Gastroesophageal sphincter (tissue), 4 donors: ENCODE results near the gene HAUS7. TPM values are rescaled to one million over a fixed set of nuclear protein-coding genes. Genes with fewer than 3 reads are reported as not detected.
"Not testable (repeated sequence)": the region's sequence is repeated elsewhere in the genome, so short reads cannot be mapped to it uniquely, and the experiment has no call there.

Experiments
- ATAC-seq: fragments of 150-250 bp; one replicate; pipeline ENCODE4 v1.9.1; 2016; ENCODE audit warnings: mild to moderate bottlenecking, moderate library complexity
- H3K27ac ChIP-seq, 4 donors: fragments of 200-600 bp; sonication (generic) in 3 of 4; 1 replicate in 3 of 4; 2 replicates in 1 of 4; pipeline ENCODE4 v1.5.1; 2016 to 2019
- H3K27me3 ChIP-seq: fragments of 200-600 bp; sonication (generic); one replicate; pipeline ENCODE4 v1.5.1; 2019
- H3K36me3 ChIP-seq, 2 donors: fragments of 200-600 bp; sonication (generic); one replicate each; pipeline ENCODE4 v1.5.1; 2019; ENCODE audit warnings: control low read depth in 1 of 2
- H3K4me1 ChIP-seq, 3 donors: fragments of 200-600 bp; sonication (generic); 1 replicate in 2 of 3; 2 replicates in 1 of 3; pipeline ENCODE4 v1.5.1; 2016 to 2019; ENCODE audit warnings: control low read depth in 2 of 3
- H3K4me3 ChIP-seq, 2 donors: fragments of 200-600 bp; sonication (generic); one replicate each; pipeline ENCODE4 v1.5.1; 2019; ENCODE audit warnings: mild to moderate bottlenecking in 1 of 2, moderate library complexity in 1 of 2
- H3K9me3 ChIP-seq, 3 donors: fragments of 200-600 bp; sonication (generic); one replicate each; pipeline ENCODE4 v1.5.1; 2017 to 2019; ENCODE audit warnings: control low read depth in 2 of 3
- CTCF ChIP-seq, 4 experiments: fragments of 200-600 bp in 2 of 4; fragments of 450-650 bp in 2 of 4; sonication (generic) in 1 of 4; IDR thresholded peaks; one replicate each; pipeline ENCODE4 v1.5.1; 2017 to 2019; ENCODE audit warnings: antibody characterized with exemption in 4 of 4, mild to moderate bottlenecking in 2 of 4, moderate library complexity in 2 of 4
- EP300 ChIP-seq: sonication (generic); formaldehyde crosslinking; IDR thresholded peaks from one replicate; pipeline ENCODE4 v1.6.1; 2017; ENCODE audit warnings: antibody characterized with exemption, mild to moderate bottlenecking
- POLR2A ChIP-seq, 2 donors: fragments of 450-650 bp; IDR thresholded peaks; one replicate each; pipeline ENCODE4 v1.6.1; 2017; ENCODE audit warnings: antibody characterized with exemption in 2 of 2, mild to moderate bottlenecking in 2 of 2, moderate library complexity in 1 of 2
- POLR2AphosphoS5 ChIP-seq: sonication (generic); formaldehyde crosslinking; IDR thresholded peaks from one replicate; pipeline ENCODE4 v1.6.1; 2017; ENCODE audit warnings: antibody characterized with exemption
- WGBS, 2 donors: methylation state at CpG; one replicate each; pipeline ENCODE4 v1.1.5; 2018; ENCODE audit warnings: low coverage in 1 of 2; 5-methylcytosine and 5-hydroxymethylcytosine counted together
- total RNA-seq, 4 donors: library from RNA; depleted of rRNA; stranded (reverse); fragments of >200 nt; gene quantifications; one replicate each; pipeline ENCODE4 v1.1.0, GENCODE V29; 2016

Gene HAUS7
- total RNA-seq, 4 donors from 2014 or later: 20.2 to 34.0 (median 28.3) TPM

GRCh38 chrX:153408221-153408721, 62.1 kb downstream of the HAUS7 start:
- TF ChIP-seq POLR2A (IDR thresholded peaks at IDR 0.05): no peak
- no peak for TF ChIP-seq EP300
- no peak for TF ChIP-seq CTCF (IDR thresholded peaks at IDR 0.05)
- no peak for TF ChIP-seq POLR2AphosphoS5
- Histone ChIP-seq H3K27ac (no peak overlapping the region), H3K9me3 (no peaks in the 10 kb centered on the region), H3K4me3 (no peak overlapping the region), H3K4me1 (peaks cover 0 to 23% (median 0%) of the 10 kb centered on the region in 3 donors), H3K36me3 (no peaks in the 10 kb centered on the region), H3K27me3 (no peaks in the 10 kb centered on the region)
- no peak for ATAC-seq
- no CpG with 5 or more reads among the region's 10 CpGs for WGBS, 2 donors

GRCh38 chrX:153407736-153408135, 62.6 kb downstream of the HAUS7 start:
- peaks cover 0 to 20% (median 0%) of the 10 kb centered on the region in 3 donors for H3K4me1 ChIP-seq
- H3K9me3 ChIP-seq: no peaks in the 10 kb centered on the region
- no CpG with 5 or more reads among the region's 3 CpGs for WGBS, 2 donors
- ATAC-seq: no peak
- no peak overlapping the region for H3K27ac ChIP-seq
- H3K4me3 ChIP-seq: no peak overlapping the region
- no peaks in the 10 kb centered on the region for H3K27me3 ChIP-seq
- TF ChIP-seq CTCF (IDR thresholded peaks at IDR 0.05): no peak
- TF ChIP-seq POLR2AphosphoS5: no peak
- TF ChIP-seq POLR2A (IDR thresholded peaks at IDR 0.05): no peak
- TF ChIP-seq EP300: no peak
- no peaks in the 10 kb centered on the region for H3K36me3 ChIP-seq

GRCh38 chrX:153406903-153407302, 63.5 kb downstream of the HAUS7 start:
- no peaks in the 10 kb centered on the region for H3K9me3 ChIP-seq
- ATAC-seq: no peak
- H3K4me3 ChIP-seq: no peak overlapping the region
- H3K4me1 ChIP-seq: peaks cover 0 to 12% (median 0%) of the 10 kb centered on the region in 3 donors
- H3K36me3 ChIP-seq: no peaks in the 10 kb centered on the region
- no peaks in the 10 kb centered on the region for H3K27me3 ChIP-seq
- no peak overlapping the region for H3K27ac ChIP-seq
- WGBS, 2 donors: 68% methylated on average over 5 of the region's 7 CpGs; no CpG with 5 or more reads in 1 of the 2 donors
- no peak for TF ChIP-seq EP300
- TF ChIP-seq POLR2A (IDR thresholded peaks at IDR 0.05): no peak
- no peak for TF ChIP-seq CTCF (IDR thresholded peaks at IDR 0.05)
- TF ChIP-seq POLR2AphosphoS5: no peak

GRCh38 chrX:153406011-153406410, 64.4 kb downstream of the HAUS7 start:
- no peak overlapping the region for H3K27ac ChIP-seq
- H3K4me1 ChIP-seq: peaks cover 0 to 3% (median 0%) of the 10 kb centered on the region in 3 donors
- H3K27me3 ChIP-seq: no peaks in the 10 kb centered on the region
- ATAC-seq: no peak
- no peaks in the 10 kb centered on the region for H3K9me3 ChIP-seq
- H3K4me3 ChIP-seq: no peak overlapping the region
- no peak for TF ChIP-seq CTCF (IDR thresholded peaks at IDR 0.05)
- no peak for TF ChIP-seq POLR2A (IDR thresholded peaks at IDR 0.05)
- no peak for TF ChIP-seq POLR2AphosphoS5
- TF ChIP-seq EP300: no peak
- WGBS, 2 donors: 60 to 100% methylated on average over 1 of the region's 9 CpGs
- H3K36me3 ChIP-seq: no peaks in the 10 kb centered on the region

- Histone ChIP-seq H3K36me3 (no peaks in the 10 kb centered on the region), H3K27ac (no peak overlapping the region), H3K27me3 (no peaks in the 10 kb centered on the region), H3K9me3 (no peaks in the 10 kb centered on the region), H3K4me1 (no peaks in the 10 kb centered on the region), H3K4me3 (no peak overlapping the region)
- TF ChIP-seq CTCF (IDR thresholded peaks at IDR 0.05) (no peak), POLR2A (IDR thresholded peaks at IDR 0.05) (no peak), POLR2AphosphoS5 (no peak)
- ATAC-seq: no peak
- 40 to 76% methylated on average over 1 to 2 of the region's 5 CpGs for WGBS, 2 donors
Observed at GRCh38 chrX:153405426-153405825, 65.0 kb downstream of the HAUS7 start.

- H3K9me3 ChIP-seq, H3K27me3 ChIP-seq, ATAC-seq, H3K36me3 ChIP-seq, H3K4me1 ChIP-seq, H3K27ac ChIP-seq, H3K4me3 ChIP-seq: not testable (repeated sequence)
- 56% methylated on average over 3 of the region's 5 CpGs; no CpG with 5 or more reads in 1 of the 2 donors for WGBS, 2 donors
Observed at GRCh38 chrX:153404333-153404732, 66.0 kb downstream of the HAUS7 start.
